GM19025 (cell line): ENCODE data around the gene ZNF366.

Experiments
- ATAC-seq: cut with Tn5 transposase; IDR thresholded peaks from one replicate; pipeline ENCODE4 v1.9.1; 2021; ENCODE audit warnings: mild to moderate bottlenecking, low read depth, moderate library complexity; ENCODE audit not compliant: unreplicated experiment

The ZNF366 gene

DNA sequence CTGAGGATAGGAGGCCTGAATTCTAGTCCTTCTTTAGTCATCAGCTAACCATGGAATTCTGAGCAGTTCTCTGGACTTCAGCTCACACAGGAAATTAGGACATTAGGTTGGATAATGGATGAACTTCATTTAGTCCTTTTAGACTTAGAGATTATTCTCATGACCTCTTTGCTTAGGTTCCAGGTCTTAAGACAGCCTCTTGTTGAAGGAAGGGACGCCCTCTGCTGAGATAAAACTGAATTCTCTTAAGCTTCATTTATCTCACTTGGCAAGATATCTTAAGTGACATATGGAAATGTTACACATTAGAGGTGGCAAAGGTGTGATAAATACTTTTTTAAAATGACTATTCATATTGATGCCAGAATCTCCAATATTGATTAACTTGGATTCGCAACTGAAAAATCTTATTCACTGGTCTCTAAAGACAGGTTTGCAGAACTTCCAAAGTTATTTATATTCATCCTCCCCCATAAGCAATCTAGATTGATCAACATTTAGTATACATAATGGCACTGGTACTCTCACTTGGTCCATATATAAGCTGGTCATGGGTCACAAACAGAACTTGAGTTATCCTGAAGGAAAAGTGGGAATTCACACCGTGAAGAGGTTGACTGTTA lies 16.9 kb upstream of the ZNF366 start:
- no peak for ATAC-seq

DNA sequence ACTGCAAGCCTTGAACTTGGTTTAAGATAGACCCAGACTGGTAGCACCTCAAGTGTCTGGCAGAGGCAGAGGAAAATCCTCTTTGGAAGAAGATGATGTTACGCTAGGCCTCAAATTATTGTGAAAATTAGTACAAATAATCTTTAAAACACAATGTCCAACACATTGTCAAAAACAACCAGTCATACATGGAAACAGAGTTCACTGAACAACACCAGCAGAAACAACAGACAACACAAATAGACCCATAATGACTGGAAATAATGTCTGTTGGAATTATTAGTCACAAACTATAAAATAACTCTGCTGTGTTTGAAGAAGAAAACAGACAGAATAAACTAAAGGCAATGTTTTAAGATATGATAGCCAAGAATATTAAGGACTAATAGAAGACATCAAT lies 15.4 kb upstream of the ZNF366 start:
- ATAC-seq: no peak

DNA sequence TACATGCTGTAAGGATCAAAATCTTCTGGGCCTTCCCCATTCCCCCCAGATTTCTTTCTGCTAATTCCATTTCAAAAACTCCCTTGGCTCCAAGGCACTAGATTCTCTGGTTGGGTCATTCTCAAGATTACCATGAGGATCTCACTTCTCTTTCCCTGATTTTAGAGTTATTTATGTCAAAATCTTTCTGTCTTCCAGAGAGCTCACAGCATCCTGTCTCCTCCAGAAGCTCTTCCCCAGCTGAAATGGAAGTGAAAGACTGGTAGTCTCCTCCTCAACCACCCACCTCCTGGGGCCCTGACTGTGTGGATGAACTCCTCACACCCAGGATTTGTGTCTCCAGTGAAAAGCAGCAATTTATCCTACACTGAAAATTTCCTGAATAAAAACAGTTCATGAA lies 11.9 kb upstream of the ZNF366 start:
- no peak for ATAC-seq

DNA sequence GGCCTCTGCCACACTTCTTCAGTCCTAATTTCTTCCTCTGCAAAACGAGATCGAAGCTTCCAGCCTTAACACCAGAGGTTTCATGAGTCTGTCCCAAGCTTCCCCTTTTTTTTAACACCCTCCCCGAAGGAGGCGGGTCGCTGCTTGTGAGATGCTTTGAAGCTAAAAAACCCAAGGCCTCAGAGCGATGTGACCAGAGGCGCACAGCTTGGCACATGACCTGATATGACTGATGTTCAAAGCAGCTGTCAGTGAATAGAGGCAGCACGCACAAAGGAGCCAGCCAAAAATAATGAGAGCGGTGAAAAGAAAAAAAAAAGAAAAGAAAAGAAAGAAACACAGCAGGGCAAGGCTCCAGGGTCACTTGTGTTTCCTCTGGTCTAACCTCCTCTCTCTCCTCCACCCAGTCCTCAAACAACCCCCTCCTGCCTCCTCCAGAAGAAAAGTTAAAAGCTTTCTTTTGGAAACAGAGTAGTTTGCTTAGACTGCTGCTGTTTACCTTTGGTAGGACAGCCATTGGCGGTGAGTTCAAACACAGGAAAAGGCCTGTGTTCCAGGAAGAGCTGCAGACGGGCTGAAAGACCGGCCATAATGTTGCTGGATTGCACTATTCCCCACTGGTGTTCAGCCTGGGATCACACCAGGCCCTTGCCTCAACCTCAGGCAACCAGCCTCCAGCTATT lies 10.9 kb upstream of the ZNF366 start:
- ATAC-seq: no peak

DNA sequence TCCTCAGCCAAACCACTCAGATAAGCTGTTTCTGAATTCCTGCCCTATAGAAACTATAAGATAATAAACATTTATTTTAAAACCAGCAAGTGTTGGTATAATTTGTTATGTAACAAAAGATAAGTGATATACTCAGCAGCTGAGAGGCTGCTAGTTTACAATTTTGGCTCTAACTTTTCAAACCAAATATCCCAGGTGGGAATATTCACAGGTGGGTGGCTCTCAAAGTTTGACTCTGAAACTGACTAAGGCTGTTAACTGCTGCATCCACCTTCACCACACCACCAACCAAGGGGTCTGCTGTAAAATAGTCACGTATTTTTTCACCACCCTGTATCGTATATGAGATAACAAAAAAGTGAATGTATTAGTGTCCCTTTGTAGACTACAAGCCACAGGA lies 9.7 kb upstream of the ZNF366 start:
- no peak for ATAC-seq

DNA sequence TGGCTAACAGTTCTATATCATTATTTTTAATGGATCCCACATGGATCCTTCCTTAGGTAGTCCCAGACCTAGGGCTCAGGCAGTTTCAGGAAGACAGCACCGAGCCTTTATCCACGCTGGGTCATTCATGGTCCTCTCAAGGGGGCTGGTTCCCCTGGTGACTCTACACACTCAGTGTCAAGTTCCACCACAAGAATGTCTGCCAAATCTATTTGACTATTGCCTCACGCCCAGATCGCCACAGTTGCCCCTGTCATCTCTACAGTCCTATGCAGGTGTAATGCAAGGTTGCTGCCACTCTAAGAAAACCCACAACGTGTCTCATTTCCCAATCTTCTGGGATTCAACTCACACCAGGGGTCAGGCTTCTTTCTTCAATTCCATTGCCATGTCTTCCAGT lies 8.0 kb upstream of the ZNF366 start:
- no peak for ATAC-seq

DNA sequence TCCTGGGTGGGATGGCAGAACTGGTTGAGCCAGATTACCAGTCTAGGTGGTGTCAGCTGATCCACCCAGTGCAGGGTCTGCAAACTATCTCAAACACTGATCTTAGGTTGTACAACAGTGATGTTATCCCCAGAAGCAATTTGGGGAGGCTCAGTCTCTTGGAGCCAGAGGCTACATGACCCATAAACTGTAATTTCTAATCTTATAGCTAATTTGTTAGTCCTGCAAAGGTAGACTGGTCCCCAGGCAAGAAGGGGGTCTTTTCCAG lies 5.3 kb upstream of the ZNF366 start:
- ATAC-seq: no peak

DNA sequence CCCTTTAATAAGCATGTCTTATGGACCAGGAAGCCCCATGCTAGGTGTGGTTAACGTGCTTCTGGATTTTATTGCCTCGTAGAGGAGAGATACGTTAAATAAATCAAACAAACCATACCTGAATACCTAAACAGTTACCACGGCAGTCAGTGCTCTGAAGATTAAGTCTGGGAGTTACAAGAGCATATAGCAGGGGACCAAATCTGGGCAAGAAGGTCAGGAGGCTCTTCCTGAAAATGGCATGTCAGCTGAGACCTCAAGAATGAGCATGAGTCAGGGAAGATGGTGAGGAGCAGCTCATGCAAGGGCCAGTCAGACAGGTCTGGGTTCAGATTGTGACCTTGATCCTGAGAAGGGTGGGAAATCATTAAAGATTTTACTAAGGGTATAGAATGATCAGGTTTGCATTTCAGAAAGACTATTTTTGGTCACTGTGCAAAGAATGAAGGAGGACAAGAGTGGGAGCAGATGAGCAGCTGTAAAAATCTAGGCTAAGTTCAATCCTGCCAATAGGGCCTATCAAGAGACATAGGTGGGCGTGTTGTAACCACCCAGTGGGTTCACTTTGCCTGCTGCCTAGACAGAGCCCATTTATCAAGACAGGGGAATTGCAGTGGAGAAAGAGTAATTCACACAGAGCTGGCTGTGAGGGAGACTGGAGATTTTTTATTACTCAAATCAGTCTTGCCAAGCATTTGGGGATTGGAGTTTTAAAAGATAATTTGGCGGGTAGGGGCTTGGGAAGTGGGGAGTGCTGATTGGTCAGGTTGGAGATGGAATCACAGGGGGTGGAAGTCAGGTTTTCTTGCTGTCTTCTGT lies 4.8 kb upstream of the ZNF366 start:
- no peak for ATAC-seq

DNA sequence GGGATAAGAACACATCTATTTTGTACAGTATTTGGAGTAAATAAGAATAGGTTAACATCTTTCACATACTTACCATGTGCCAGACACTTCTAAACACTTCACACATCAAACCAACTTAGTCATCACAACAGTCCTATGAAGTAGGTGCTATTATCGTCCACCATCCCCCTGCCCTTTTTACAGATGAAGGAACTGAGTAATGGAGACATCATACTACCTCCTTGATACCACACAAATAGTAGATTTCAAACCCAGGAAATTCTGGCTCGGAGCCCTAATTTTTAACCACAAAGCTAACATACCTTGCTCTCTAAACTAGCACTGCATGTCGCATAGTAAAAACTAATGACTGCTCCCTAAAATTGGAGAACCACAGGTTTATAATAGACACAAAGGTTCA lies 4.2 kb upstream of the ZNF366 start:
- ATAC-seq: no peak

DNA sequence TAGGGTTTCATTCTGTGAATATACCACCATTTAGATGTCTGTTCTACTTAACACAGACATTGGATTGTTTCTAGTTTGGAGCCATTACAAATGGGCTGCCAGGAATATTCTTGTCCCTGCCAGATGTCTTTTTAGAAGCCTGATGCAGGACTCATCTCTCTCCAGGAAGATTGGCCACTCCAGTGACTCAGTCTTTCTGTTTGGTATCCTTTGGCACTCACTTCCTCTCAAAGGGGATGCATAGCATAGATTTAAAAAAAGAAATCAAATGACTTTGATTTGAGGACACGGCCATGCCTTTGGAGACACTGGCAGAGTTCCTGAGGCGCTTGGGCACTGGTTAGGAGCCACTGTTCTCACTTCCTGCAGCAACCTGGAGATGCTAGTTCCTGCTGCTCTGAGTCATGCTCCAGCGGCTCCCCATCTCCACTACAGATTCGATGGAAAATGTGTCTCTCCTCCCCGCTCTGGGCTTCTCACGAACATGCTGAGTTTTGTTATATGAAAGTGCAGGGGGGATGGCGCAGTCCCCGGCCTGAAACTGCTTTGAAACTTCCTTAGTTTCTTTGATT lies 3.5 kb upstream of the ZNF366 start:
- ATAC-seq: no peak

DNA sequence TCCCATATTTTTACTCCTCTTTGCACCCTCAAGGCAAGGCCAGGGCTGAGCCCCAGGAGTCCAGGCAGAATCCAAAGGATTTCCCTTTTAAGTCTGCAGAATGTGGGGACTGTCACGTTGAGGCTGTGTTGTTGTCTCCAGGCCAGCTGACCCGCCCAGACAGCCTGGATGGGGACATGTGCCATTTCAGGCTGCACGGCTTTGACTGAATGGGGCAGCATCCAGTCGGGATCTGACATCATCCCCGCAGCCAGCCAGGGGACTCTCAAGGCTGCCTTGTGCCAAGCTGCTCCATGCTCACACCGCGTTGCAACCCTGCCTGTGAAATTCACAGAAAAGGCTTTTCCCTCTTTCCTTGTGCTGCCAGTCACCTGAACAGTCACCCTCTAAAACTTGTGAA lies 2.2 kb upstream of the ZNF366 start:
- ATAC-seq: no peak

DNA sequence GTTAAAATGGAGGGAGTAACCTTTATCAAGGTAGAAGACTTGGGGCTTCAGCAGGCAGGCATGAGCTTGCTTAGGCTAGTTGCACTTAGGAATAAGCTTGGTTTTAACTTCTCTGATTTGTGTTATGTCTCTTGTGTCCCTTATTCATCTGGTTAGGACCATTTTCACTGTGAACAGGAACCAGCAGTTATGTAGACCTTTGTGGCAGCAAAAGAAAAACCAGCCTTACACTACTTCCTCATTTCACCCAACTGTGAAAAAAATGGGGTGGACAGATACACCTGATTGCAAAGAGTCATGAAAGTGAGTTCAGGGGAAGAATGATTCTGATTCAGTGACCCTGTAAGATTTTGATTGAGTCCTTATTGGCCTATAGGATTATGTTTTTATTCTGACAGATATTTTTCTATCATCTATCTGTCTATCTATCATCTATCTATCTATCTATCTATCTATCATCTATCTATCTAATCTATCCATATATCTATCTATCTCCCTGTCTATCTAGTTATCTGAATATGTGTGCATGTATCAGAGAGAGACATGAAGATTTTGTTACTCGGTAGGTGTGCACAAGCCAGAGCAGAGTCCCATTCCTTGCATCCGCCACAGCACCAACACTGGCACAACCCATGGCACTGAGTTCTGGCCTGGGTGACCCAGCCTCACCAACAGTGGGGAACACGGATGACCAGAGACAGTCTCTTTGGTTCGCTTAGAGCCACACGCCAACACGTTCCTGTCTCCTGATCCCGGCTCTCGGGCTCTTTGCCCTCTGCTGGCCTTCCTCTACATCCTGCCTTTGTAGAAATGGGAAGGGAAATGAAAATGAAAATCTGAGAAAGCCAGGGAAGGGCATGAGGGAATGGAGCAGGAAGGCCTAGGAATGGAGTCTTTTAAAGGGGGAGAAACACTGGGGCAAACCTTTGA lies 1.3 kb upstream of the ZNF366 start:
- peak; percentile 81 for ATAC-seq

DNA sequence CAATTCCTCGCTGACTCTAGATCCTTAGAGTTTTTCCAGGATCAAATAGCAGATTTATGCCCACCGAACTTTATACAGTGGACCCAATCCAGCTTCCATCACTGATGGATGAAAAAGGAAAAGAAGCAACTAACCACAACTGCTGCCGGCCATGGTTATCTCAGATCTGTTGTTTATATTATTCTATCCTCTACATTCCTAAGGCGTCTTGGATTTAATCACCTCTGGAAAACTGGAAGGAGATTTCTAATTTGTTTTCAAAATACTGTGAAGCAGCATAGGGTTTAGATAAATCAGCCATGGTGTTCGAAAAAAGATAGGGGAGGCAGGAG lies 663 bp upstream of the ZNF366 start:
- ATAC-seq: no peak

DNA sequence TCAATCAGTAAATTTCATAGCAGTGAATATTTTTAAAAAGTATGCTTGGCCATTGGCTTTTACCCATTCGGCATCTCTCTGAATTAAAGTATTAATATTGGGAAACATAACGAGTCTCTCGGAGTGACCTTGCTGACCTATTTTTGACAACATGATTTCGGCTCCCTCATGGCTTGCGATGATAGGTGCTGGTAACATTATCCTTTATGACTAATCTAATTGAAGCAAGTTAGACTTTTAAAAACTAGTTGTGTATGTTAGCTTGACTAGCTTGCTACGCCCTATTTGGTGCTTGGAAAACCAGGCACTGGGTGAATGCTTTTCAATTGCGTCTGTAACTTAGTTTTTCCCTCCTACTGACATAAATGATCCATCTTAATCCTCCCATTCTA lies 1.1 kb downstream of the ZNF366 start:
- no peak for ATAC-seq

DNA sequence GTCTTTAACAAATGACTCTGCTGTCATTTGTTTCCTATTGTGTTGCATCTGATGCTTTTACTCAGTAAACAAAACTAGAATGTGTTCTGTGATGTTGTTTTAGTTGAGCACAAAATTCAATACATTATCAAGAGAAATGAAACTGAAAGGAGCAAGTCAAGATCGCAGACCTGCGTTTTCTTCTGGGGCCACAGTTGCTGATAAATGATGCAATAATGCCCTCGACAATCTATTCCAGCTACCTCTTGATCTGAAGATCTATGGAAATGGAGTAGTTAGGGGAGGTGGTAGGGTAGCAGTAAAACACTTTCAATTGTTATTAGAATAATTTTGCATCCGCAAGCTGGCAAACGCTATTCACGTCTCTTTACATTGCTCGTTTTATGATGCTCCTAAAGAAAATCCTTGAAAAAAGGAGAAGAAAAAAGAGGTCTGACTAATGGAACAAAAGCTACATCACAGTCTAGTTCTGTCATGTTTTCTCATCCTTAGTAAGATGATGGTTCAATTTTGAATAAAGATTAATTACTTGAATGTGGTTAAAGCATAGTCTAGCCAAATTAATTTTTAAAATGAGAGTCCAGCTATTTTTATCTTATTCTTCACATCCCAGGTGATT lies 1.6 kb downstream of the ZNF366 start:
- ATAC-seq: no peak

DNA sequence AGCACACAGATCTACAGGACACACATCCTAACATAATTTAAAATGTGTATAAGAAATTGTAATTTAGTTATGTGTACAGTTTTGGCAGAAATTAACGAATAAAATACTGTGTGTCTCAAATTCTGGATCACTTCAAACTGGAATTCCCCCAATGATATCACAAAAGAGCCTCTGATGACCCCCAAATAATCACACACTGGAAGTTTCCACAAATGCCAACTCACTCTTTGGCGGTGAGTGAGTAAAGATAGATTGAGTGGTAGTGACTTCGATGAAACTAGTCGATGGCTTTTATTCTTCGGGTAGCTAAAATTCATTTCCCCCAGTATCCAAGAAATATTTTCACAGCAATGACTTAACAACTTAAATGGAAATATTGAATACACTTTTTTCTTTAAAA lies 2.2 kb downstream of the ZNF366 start:
- ATAC-seq: no peak

DNA sequence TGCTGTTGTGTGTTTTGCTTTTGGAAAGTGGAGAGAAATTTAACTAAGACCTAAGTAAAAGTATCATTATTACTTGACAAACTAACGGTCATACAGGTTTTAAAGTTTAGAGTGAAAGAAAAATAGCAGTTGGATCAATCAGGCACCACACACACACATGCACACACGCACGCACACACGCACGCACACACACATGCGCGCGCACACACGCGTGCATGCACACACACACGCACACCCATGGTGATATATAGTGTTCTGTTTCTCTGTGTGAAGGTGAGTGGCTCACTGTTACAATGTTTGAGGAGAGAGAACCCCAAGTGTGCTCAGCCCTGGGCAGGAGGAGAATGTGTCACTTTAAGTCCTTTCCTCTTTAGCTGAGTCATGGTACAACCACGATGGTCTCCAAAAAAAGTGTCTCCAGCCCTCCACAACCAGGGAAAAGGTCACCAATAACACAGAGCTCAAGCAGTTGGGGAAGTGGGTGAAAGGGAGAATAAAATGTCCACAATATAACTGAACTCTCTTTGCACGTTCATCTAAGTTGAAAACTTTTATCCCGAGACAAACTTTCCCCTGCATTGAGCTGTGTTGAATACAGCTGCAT lies 3.2 kb downstream of the ZNF366 start:
- ATAC-seq: no peak

DNA sequence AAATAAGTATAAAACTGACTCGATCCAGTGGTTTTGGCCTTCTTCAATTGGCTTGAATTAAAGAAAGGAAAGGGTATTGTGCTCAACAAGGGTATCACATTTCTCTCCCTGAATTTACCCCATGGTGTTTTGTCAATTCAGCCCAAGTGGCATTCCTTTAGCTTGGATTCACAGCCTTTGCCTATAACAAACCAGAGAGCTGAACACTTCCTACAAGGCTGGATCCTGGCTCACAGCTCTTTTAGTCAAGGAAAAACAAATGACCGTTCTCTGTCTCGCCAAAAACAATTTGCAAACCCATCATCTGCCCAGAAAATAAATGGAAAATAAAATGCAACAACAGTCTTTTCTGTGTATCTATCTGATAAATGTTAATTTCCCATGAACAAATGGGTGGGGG lies 5.7 kb downstream of the ZNF366 start:
- ATAC-seq: no peak

DNA sequence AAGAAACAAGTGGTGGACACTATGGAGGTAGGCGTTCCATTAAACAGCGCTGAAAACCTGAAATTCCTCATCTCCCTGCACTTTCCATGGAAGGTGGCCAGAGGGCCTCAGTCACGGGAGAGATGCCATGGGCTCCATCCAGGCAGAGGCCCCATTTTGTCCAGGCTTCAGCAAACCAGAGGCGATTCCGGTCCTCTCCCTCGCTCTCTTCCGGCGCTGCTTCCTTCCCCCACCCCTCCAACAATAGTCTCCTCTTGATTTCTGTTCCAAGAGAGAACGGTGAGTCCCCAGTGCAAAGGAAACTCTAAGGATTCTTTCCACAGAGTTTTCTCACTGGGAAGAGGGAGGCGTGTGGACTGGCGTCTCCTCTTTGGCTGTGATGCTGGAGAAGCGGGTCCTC lies 7.5 kb downstream of the ZNF366 start:
- ATAC-seq: no peak

DNA sequence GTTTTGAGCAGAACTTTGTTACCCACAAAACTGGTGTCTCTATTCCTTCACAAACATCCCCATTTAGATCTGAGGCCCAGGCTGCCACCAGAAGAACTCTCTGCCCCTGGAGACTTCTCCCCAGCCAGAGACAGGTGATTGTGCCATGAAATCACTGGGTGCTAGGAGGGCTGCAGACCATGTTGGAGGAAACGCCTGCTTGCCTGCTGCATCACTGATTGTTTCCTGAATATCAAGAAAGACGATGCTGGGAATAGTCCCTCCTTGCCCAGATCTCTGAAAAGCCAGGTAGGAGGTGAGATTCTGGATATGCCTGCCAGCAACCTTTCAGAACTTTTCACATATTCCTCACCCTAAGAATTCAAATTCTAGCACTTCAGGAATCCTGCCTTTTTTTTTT lies 8.1 kb downstream of the ZNF366 start:
- no peak for ATAC-seq
